ENCODE data around the gene STK25.

DNA sequence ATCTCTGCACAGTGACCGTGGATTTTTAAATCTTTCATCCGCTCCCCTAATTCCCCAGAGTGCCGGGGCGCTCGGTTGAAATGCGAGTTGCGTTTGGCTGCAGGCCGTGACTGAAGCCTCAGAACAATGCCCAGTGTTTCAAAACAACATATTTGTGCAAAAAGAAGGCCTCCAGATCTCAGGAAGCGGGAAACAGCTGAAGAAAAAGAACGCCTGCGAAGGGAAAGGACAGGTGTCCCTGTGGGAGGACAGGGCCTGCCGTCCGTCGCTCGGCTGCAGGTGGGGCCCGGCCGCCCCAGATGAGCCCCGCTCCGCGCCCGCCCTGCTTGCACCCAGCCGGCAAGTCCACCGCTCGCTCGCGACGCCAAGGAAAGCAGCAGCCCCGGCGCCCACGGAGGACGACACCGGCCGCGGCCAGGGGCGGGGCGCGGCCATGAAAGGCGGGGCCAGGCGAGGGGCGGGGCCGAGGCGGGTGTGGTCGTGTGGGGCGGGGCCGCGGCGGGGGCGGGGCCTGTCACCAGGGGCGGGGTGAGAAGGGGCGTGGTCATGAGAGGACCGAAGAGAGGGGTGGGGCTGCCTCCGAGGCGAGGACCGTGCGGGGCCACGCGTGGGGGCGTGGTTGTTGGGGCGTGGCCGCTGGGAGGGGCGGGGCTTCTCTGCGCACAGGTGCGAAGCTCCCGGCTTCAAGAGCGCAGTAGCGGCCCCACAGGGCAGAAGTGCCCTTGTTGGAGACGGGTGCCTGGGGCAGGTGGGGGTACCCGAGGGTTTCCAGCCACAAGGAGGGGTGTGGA, 32.6 kb upstream of the STK25 start:
- TF ChIP-seq, protein P1, sequence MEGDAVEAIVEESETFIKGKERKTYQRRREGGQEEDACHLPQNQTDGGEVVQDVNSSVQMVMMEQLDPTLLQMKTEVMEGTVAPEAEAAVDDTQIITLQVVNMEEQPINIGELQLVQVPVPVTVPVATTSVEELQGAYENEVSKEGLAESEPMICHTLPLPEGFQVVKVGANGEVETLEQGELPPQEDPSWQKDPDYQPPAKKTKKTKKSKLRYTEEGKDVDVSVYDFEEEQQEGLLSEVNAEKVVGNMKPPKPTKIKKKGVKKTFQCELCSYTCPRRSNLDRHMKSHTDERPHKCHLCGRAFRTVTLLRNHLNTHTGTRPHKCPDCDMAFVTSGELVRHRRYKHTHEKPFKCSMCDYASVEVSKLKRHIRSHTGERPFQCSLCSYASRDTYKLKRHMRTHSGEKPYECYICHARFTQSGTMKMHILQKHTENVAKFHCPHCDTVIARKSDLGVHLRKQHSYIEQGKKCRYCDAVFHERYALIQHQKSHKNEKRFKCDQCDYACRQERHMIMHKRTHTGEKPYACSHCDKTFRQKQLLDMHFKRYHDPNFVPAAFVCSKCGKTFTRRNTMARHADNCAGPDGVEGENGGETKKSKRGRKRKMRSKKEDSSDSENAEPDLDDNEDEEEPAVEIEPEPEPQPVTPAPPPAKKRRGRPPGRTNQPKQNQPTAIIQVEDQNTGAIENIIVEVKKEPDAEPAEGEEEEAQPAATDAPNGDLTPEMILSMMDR (conservative IDR thresholded peaks at IDR 0.05): no peak
- no peak for TF ChIP-seq ZFX (IDR thresholded peaks at IDR 0.05)

Data from C4-2B (cell line).